CD8-positive, alpha-beta memory T cell (primary cell): ENCODE results near the gene ARID5B. TPM values are rescaled to one million over a fixed set of nuclear protein-coding genes. Genes with fewer than 3 reads are reported as not detected.

Experiments used
- CTCF ChIA-PET: fragments of 350-600 bp; sonication (Branson Sonifier 250); formaldehyde crosslinking; loops from one replicate; lab custom pipeline; 2021; ENCODE audit warnings: antibody characterized with exemption; lab: Charles Lee
- POLR2A ChIA-PET: fragments of 350-600 bp; sonication (Branson Sonifier 250); formaldehyde crosslinking; loops from one replicate; lab custom pipeline; 2021; ENCODE audit warnings: antibody characterized with exemption; lab: Charles Lee
- DNase-seq, 5 donors: peaks; one replicate each; pipeline versions ENCODE4 v3.0.0 to v3.0.0-alpha.2; 2020 to 2022; ENCODE audit warnings: mixed read lengths in 1 of 5
- H3K27ac ChIP-seq: one replicate; pipeline ENCODE4 v1.7.0; 2013; ENCODE audit warnings: low read depth, mild to moderate bottlenecking, low read length, moderate library complexity
- H3K27me3 ChIP-seq: 2 replicates; pipeline ENCODE4 v1.7.0; 2013; ENCODE audit warnings: low read length, mild to moderate bottlenecking; ENCODE audit not compliant: insufficient read depth, poor library complexity, severe bottlenecking
- H3K36me3 ChIP-seq: 2 replicates; pipeline ENCODE4 v1.7.0; 2013; ENCODE audit warnings: mild to moderate bottlenecking, low read length, moderate library complexity; ENCODE audit not compliant: insufficient read depth
- H3K4me1 ChIP-seq: 2 replicates; pipeline ENCODE4 v1.7.0; 2013; ENCODE audit warnings: mild to moderate bottlenecking, low read length, moderate library complexity; ENCODE audit not compliant: insufficient read depth
- H3K4me3 ChIP-seq: 2 replicates; pipeline ENCODE4 v1.7.0; 2013; ENCODE audit warnings: mild to moderate bottlenecking, low read length
- H3K9me3 ChIP-seq: 2 replicates; pipeline ENCODE4 v1.7.0; 2013; ENCODE audit warnings: mild to moderate bottlenecking, low read length
- H3K27ac Mint-ChIP-seq, 8 donors: one replicate each; pipeline ENCODE4 v1.8.0; 2020 to 2021; ENCODE audit warnings: mixed read lengths in 8 of 8, mild to moderate bottlenecking in 6 of 8, inconsistent platforms in 3 of 8, moderate library complexity in 3 of 8
- H3K27me3 Mint-ChIP-seq, 2 donors: one replicate each; pipeline ENCODE4 v1.8.0; 2020 to 2021; ENCODE audit warnings: mixed read lengths in 2 of 2, mild to moderate bottlenecking in 1 of 2, moderate library complexity in 1 of 2
- H3K36me3 Mint-ChIP-seq, 3 donors: one replicate each; pipeline ENCODE4 v1.8.0; 2020 to 2021; ENCODE audit warnings: mixed read lengths in 3 of 3, inconsistent platforms in 1 of 3, mild to moderate bottlenecking in 1 of 3
- H3K4me1 Mint-ChIP-seq, 3 donors: one replicate each; pipeline ENCODE4 v1.8.0; 2020 to 2021; ENCODE audit warnings: mixed read lengths in 3 of 3, inconsistent platforms in 1 of 3, mild to moderate bottlenecking in 1 of 3
- H3K4me3 Mint-ChIP-seq, 7 donors: one replicate each; pipeline ENCODE4 v1.8.0; 2020 to 2021; ENCODE audit warnings: mixed read lengths in 7 of 7, mild to moderate bottlenecking in 6 of 7, moderate library complexity in 4 of 7, inconsistent platforms in 2 of 7
- H3K9me3 Mint-ChIP-seq, 5 donors: one replicate each; pipeline ENCODE4 v1.8.0; 2020 to 2022; ENCODE audit warnings: mixed read lengths in 5 of 5, mild to moderate bottlenecking in 3 of 5, moderate library complexity in 2 of 5, inconsistent platforms in 1 of 5
- polyA plus RNA-seq: library from polyadenylated mRNA; unstranded; fragments of 300-500 nt; fragmentation: Illumina TruSeq; gene quantifications from one replicate; pipeline ENCODE4 v1.2.3, GENCODE V29; 2021
- total RNA-seq, 2 experiments: library from RNA; stranded (reverse); gene quantifications; one replicate each; pipeline ENCODE4 v1.2.3, GENCODE V29; 2021

The ARID5B gene
- total and polyA plus RNA-seq, 3 experiments from 2014 or later: 37.1 to 48.7 (median 38.4) TPM

DNA sequence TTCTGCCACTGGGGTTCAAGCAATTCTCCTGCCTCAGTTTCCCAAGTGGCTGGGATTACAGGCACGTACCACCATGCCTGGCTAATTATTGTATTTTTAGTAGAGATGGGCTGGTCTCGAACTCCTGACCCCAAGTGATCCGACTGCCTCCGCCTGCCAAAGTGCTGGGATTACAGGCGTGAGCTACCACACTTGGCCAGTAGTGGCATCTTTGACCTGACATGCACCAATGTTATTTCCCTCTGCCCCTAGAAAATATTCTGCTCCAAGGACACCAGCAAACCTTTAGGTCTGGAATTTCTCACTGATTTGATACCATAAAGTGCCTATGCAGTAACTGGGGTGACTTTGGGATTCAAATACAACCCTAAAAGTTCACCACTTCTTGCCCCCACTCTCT, 179.4 kb downstream of the ARID5B start:
- peaks cover 67 to 89% (median 85%) of the 10 kb centered on the region in 3 donors for H3K4me1 Mint-ChIP-seq
- CTCF ChIA-PET: interaction anchor here (2.0 kb wide), 1 partner anchor 42 kb away, joined by 8 read pairs; no protein-coding TSS in a partner anchor
- Histone ChIP-seq H3K4me3 (no peak overlapping the region), H3K4me1 (peaks cover 44% of the 10 kb centered on the region), H3K36me3 (peaks cover 3% of the 10 kb centered on the region), H3K9me3 (no peaks in the 10 kb centered on the region), H3K27me3 (no peaks in the 10 kb centered on the region), H3K27ac (no peak overlapping the region)
- no peaks in the 10 kb centered on the region for H3K27me3 Mint-ChIP-seq
- POLR2A ChIA-PET: no interaction called here
- no peak for DNase-seq
- H3K36me3 Mint-ChIP-seq: peaks cover 9 to 49% (median 28%) of the 10 kb centered on the region in 3 donors
- H3K9me3 Mint-ChIP-seq: no peaks in the 10 kb centered on the region
- H3K4me3 Mint-ChIP-seq: peak overlapping the region in 2 of 7 donors; percentile 13 to 80
- peak overlapping the region in 5 of 8 donors; percentile 35 to 94 (median 56) for H3K27ac Mint-ChIP-seq

DNA sequence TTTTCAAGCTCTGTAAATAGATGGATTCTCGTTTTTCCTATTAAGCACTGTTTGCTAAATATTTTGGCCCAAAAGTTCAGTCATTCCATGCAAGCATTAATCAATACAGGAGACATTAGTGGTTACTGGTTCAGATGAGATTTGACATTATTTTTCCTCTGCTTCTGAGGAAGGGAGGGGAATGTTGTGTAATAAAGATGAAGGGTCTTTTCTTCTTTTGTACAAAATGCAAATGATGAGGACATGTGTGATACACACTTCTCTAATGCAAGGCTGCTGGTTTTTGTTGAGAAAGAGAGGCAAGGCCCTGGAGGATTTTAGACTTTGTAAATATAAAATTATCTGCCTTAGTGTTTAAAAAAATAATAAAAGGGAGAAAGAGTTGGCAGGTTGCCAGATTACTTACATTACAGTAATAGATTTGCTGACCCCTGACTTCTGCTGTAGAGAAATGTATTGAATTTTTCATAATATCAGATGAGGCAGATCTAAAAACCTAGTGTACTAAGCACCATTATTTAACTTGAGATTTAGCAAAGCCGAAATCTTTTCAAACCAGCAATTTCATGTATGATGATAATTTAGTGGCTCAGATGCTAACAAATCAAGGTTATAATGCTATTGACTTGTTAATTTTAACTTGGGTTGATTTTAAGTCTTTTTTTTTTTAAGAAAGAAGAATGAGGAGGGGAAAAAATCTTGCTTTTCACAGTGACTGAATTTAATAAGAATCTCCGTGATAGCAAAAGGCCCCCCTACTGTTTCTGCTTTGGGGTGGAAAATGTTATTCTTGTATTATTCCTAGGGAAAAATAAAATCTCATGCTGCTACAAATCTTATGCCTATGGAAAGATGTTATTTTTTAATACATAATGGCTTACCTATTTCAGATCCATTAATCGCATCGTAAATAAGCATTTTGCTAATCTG, 180.1 kb downstream of the ARID5B start:
- H3K27me3 ChIP-seq: no peaks in the 10 kb centered on the region
- H3K9me3 Mint-ChIP-seq: no peaks in the 10 kb centered on the region
- DNase-seq: no peak
- H3K27me3 Mint-ChIP-seq: no peaks in the 10 kb centered on the region
- no peaks in the 10 kb centered on the region for H3K9me3 ChIP-seq
- H3K27ac Mint-ChIP-seq: peak overlapping the region in 6 of 8 donors; percentile 40 to 94 (median 61)
- ChIA-PET CTCF (interaction anchor here (0.7 to 1.1 kb wide), 3 partner anchors 33 to 182 kb away, joined by 3 read pairs; no protein-coding TSS in a partner anchor), POLR2A (interaction anchor here (1.2 kb wide), 1 partner anchor 102 kb away, joined by 4 read pairs; no protein-coding TSS in a partner anchor)
- peaks cover 63 to 83% (median 81%) of the 10 kb centered on the region in 3 donors for H3K4me1 Mint-ChIP-seq
- H3K36me3 Mint-ChIP-seq: peaks cover 9 to 48% (median 27%) of the 10 kb centered on the region in 3 donors
- H3K4me3 Mint-ChIP-seq: peak overlapping the region in 3 of 7 donors; percentile 44 to 66 (median 58)
- H3K4me1 ChIP-seq: peaks cover 42% of the 10 kb centered on the region
- H3K36me3 ChIP-seq: peaks cover 5% of the 10 kb centered on the region
- H3K4me3 ChIP-seq: no peak overlapping the region
- no peak overlapping the region for H3K27ac ChIP-seq

DNA sequence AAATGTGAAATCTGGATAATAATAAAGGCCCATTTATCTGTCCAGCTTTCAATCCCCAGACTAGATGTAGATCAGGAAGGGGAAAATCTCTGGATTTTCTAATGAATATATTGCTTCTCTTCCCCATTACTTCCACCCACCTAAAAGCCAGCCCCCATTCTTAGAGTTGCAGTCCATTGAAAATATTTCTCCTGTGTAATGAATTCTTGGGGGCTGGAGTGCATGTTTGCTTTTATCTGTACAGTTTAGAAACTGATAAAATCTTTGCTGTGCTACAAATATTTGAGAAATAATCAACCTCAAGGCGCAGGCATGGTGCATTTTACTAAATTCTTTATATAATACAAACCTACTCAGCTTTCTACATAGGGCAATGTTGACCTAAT, 180.8 kb downstream of the ARID5B start:
- no peaks in the 10 kb centered on the region for H3K9me3 ChIP-seq
- peak overlapping the region; percentile 13 to 94 (median 61) for H3K27ac Mint-ChIP-seq
- no peaks in the 10 kb centered on the region for H3K27me3 ChIP-seq
- peak overlapping the region; percentile 6 to 68 (median 45) for H3K4me3 Mint-ChIP-seq
- no peaks in the 10 kb centered on the region for H3K27me3 Mint-ChIP-seq
- CTCF ChIA-PET: interaction anchor here (0.6 to 1.1 kb wide), 4 partner anchors 34 to 1047 kb away, joined by 3 read pairs; no protein-coding TSS in a partner anchor
- peaks cover 9 to 48% (median 23%) of the 10 kb centered on the region in 3 donors for H3K36me3 Mint-ChIP-seq
- DNase-seq: no peak
- no peak overlapping the region for H3K27ac ChIP-seq
- no peaks in the 10 kb centered on the region for H3K9me3 Mint-ChIP-seq
- H3K4me1 Mint-ChIP-seq: peaks cover 59 to 77% (median 74%) of the 10 kb centered on the region in 3 donors
- peak overlapping the region; percentile 2 for H3K4me3 ChIP-seq
- peaks cover 5% of the 10 kb centered on the region for H3K36me3 ChIP-seq
- POLR2A ChIA-PET: interaction anchor here (0.8 to 1.2 kb wide), 2 partner anchors 44 to 101 kb away, joined by 4 to 5 read pairs; no protein-coding TSS in a partner anchor
- peaks cover 37% of the 10 kb centered on the region for H3K4me1 ChIP-seq

DNA sequence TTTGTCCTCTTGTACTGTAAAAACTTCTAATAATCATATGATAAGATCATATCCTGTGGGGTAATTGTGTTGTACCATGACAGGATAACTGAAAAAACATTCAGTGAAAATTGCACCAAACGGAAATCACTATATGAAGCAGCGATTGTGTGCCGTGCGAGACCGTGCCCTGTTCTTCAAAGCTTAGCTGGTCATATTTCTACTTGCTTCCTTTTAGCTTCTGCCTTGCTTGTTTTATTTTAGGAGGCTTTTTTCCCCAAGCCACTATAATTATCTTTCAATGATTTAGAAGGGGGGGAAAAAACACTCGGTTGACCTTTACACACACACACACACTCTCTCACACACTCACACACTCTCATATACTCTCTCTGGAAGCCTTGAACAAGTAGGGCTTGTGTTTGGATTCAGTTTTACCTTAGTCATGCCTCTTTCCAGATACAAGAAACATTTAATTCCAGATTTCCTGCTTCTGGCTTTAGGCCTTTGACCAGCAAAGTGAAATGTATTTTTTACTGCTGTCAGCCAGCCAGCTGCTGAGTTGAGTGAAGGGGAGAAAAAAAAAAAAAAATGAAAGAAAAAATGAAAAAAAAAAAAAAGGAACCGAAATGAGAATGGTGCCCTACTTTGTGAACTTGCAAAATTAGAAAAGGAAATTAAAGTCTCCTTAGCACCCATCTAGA, 181.4 kb downstream of the ARID5B start:
- peak overlapping the region; percentile 44 for H3K27ac ChIP-seq
- ChIA-PET POLR2A (interaction anchor here (0.7 to 1.2 kb wide), 4 partner anchors 35 to 161 kb away, joined by 3 to 5 read pairs (median 4); no protein-coding TSS in a partner anchor), CTCF (interaction anchor here (0.6 to 1.1 kb wide), 5 partner anchors 20 to 1047 kb away, joined by 3 read pairs; no protein-coding TSS in a partner anchor)
- H3K4me1 ChIP-seq: peaks cover 37% of the 10 kb centered on the region
- Mint-ChIP-seq H3K36me3 (peaks cover 13 to 47% (median 23%) of the 10 kb centered on the region in 3 donors), H3K27ac (peak overlapping the region; percentile 13 to 94 (median 71)), H3K27me3 (no peaks in the 10 kb centered on the region), H3K4me1 (peaks cover 56 to 71% (median 68%) of the 10 kb centered on the region in 3 donors), H3K9me3 (no peaks in the 10 kb centered on the region), H3K4me3 (peak overlapping the region; percentile 8 to 68 (median 51))
- H3K36me3 ChIP-seq: peaks cover 5% of the 10 kb centered on the region
- H3K4me3 ChIP-seq: peak overlapping the region; percentile 53
- H3K27me3 ChIP-seq: no peaks in the 10 kb centered on the region
- H3K9me3 ChIP-seq: no peaks in the 10 kb centered on the region
- DNase-seq: peak in 3 of 5 donors; percentile 7 to 55 (median 33)

DNA sequence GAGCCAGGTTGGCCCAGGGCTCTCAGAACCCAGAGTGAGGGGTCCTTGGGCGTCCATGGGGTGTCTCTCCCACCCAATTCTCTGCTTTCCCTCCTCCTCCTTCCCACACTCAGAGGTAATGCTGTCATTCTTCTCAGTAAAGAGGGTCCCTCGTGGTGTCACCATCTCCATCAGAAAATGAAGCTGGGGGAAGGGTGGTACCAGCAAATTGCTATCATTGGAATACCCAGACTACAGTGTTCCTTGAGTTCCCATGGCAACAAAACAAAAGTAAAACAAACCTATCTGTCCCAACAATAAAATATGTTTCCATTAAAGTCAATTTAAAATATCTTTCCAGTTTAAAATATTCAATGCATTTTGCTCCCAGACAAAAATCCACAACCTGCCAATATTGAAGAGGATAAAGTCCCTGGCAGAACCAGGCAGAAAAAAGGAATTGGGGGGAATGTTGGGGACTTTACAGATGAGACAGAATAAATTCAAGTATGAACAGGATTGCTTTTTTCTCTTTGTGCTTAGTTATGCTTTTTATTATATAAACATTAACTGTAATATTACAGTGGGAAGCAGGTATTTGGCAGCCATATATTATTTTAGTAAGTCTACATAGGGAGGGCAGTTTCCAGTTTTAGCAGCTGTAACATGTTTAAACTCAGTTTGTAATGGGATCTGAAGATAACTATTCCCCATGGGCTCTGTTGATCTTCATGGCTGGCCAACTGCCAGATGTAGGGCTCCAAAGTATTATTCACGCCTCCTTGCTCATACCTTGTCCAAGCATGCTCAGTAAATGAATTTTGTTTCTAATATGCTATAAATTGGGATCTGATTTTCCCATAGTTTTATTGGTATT, 182.1 kb downstream of the ARID5B start:
- peaks cover 37% of the 10 kb centered on the region for H3K4me1 ChIP-seq
- H3K4me1 Mint-ChIP-seq: peaks cover 56 to 74% (median 70%) of the 10 kb centered on the region in 3 donors
- ChIA-PET CTCF (interaction anchor here (0.7 to 1.1 kb wide), 2 partner anchors 19 to 161 kb away, joined by 3 read pairs; no protein-coding TSS in a partner anchor), POLR2A (interaction anchor here (0.7 kb wide), 1 partner anchor 160 kb away, joined by 5 read pairs; no protein-coding TSS in a partner anchor)
- peak overlapping the region; percentile 45 to 94 (median 66) for H3K27ac Mint-ChIP-seq
- no peaks in the 10 kb centered on the region for H3K27me3 Mint-ChIP-seq
- peak in 2 of 5 donors; percentile 4 to 13 for DNase-seq
- H3K9me3 Mint-ChIP-seq: no peaks in the 10 kb centered on the region
- H3K9me3 ChIP-seq: no peaks in the 10 kb centered on the region
- peak overlapping the region; percentile 53 for H3K4me3 ChIP-seq
- no peaks in the 10 kb centered on the region for H3K27me3 ChIP-seq
- H3K27ac ChIP-seq: peak overlapping the region; percentile 44
- H3K36me3 ChIP-seq: peaks cover 5% of the 10 kb centered on the region
- H3K36me3 Mint-ChIP-seq: peaks cover 15 to 49% (median 29%) of the 10 kb centered on the region in 3 donors
- H3K4me3 Mint-ChIP-seq: peak overlapping the region in 6 of 7 donors; percentile 39 to 68 (median 55)

DNA sequence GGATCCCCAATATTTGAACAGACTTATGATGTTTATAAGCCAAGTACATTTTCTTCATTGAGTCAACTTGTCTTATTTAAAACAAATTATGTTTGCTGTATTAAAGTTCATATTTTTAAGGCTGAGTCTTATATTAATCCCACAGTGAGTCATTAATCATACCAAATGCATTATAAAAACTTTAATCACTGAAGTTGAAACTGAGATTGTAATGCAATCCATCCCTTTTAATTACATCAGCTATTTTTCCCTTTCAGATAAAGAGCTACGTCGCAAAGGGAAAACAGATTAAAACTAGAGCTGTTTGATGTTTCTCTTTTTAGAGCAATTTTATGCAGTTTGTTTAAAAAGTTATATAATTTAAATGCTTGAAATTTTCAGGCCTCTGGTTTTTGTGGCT, 183.0 kb downstream of the ARID5B start:
- Histone ChIP-seq H3K4me3 (no peak overlapping the region), H3K27ac (no peak overlapping the region), H3K9me3 (no peaks in the 10 kb centered on the region), H3K36me3 (peaks cover 5% of the 10 kb centered on the region), H3K4me1 (peaks cover 41% of the 10 kb centered on the region), H3K27me3 (no peaks in the 10 kb centered on the region)
- no peaks in the 10 kb centered on the region for H3K9me3 Mint-ChIP-seq
- H3K27ac Mint-ChIP-seq: peak overlapping the region in 5 of 8 donors; percentile 4 to 94 (median 63)
- H3K36me3 Mint-ChIP-seq: peaks cover 17 to 55% (median 28%) of the 10 kb centered on the region in 3 donors
- no peak for DNase-seq
- ChIA-PET CTCF (interaction anchor here (0.8 to 1.1 kb wide), 2 partner anchors 22 to 182 kb away, joined by 3 read pairs; no protein-coding TSS in a partner anchor), POLR2A (no interaction called here)
- no peaks in the 10 kb centered on the region for H3K27me3 Mint-ChIP-seq
- no peak overlapping the region for H3K4me3 Mint-ChIP-seq
- peaks cover 60 to 77% (median 76%) of the 10 kb centered on the region in 3 donors for H3K4me1 Mint-ChIP-seq
